ENCODE measurements around the gene CCS.
A peak's percentile ranks its signal among the peaks of the same experiment; 100 is the strongest.
"Not testable (repeated sequence)": the region's sequence is repeated elsewhere in the genome, so short reads cannot be mapped to it uniquely, and the experiment has no call there.

Gene CCS

GRCh38 chr11:66592457-66593302 lies at the start of gene CCS, which contains the start of gene CCDC87:
CCS (plus strand) TSS chr11:66593185; CDS start chr11:66593262, 77 bp downstream.
CCDC87 (minus strand) TSS chr11:66593063; CDS start chr11:66593015, 48 bp downstream.
- H3K4me3 ChIP-seq (ENCODE audit: low read depth, low read length), result peak within 1 kb of the TSS; percentile 83

GRCh38 chr11:66543263-66544107 lies 49.5 kb upstream of the CCS start:
- no peak overlapping the region for H3K4me3 ChIP-seq (ENCODE audit: low read depth, low read length)
- peak; percentile 9 for DNase-seq (ENCODE audit: low read depth)

More at GRCh38 chr11:66592457-66593302, at the start of gene CCS, which contains the start of gene CCDC87:
- peak; percentile 80 for DNase-seq (ENCODE audit: low read depth)

GRCh38 chr11:66544952-66545351 lies 48.0 kb upstream of the CCS start:
- DNase-seq (ENCODE audit: low read depth), result not testable (repeated sequence)
- peak overlapping the region; percentile 80 for H3K4me3 ChIP-seq (ENCODE audit: low read depth, low read length)

GRCh38 chr11:66545701-66546367 lies 47.2 kb upstream of the CCS start, which contains the start of gene ZDHHC24:
ZDHHC24 (minus strand) TSS chr11:66546048; CDS start chr11:66546003, 45 bp downstream.
- peak within 1 kb of the TSS; percentile 80 for H3K4me3 ChIP-seq (ENCODE audit: low read depth, low read length)

GRCh38 chr11:66546368-66546965 lies 46.5 kb upstream of the CCS start, which contains the start of gene ACTN3:
ACTN3 (plus strand) TSS chr11:66546903; CDS start chr11:66546938, 35 bp downstream.
- H3K4me3 ChIP-seq (ENCODE audit: low read depth, low read length), result peak within 1 kb of the TSS; percentile 80
- DNase-seq (ENCODE audit: low read depth), result peak; percentile 6

More at GRCh38 chr11:66545701-66546367, 47.2 kb upstream of the CCS start, which contains the start of gene ZDHHC24:
- peak; percentile 87 for DNase-seq (ENCODE audit: low read depth)

GRCh38 chr11:66546966-66547661 lies 45.9 kb upstream of the CCS start:
- H3K4me3 ChIP-seq (ENCODE audit: low read depth, low read length), result no peak overlapping the region

GRCh38 chr11:66547662-66548009 lies 45.3 kb upstream of the CCS start:
- DNase-seq (ENCODE audit: low read depth), result no peak
- H3K4me3 ChIP-seq (ENCODE audit: low read depth, low read length), result no peak overlapping the region

More at GRCh38 chr11:66546966-66547661, 45.9 kb upstream of the CCS start:
- DNase-seq (ENCODE audit: low read depth), result no peak

- DNase-seq (ENCODE audit: low read depth), result no peak
- no peak overlapping the region for H3K4me3 ChIP-seq (ENCODE audit: low read depth, low read length)
These were observed 44.9 kb upstream of the CCS start for GRCh38 chr11:66548041-66548440.

- DNase-seq (ENCODE audit: low read depth), result no peak
- H3K4me3 ChIP-seq (ENCODE audit: low read depth, low read length), result no peak overlapping the region
These were observed 44.0 kb upstream of the CCS start for GRCh38 chr11:66548774-66549630.

GRCh38 chr11:66549696-66550095 lies 43.3 kb upstream of the CCS start:
- DNase-seq (ENCODE audit: low read depth), result no peak
- no peak overlapping the region for H3K4me3 ChIP-seq (ENCODE audit: low read depth, low read length)

- no peak overlapping the region for H3K4me3 ChIP-seq (ENCODE audit: low read depth, low read length)
- no peak for DNase-seq (ENCODE audit: low read depth)
These were observed 42.1 kb upstream of the CCS start for GRCh38 chr11:66550887-66551286.

GRCh38 chr11:66554602-66555001 lies 38.4 kb upstream of the CCS start:
- DNase-seq (ENCODE audit: low read depth), result no peak
- H3K4me3 ChIP-seq (ENCODE audit: low read depth, low read length), result no peak overlapping the region

GRCh38 chr11:66555416-66555815 lies 37.6 kb upstream of the CCS start:
- DNase-seq (ENCODE audit: low read depth), result no peak
- no peak overlapping the region for H3K4me3 ChIP-seq (ENCODE audit: low read depth, low read length)

GRCh38 chr11:66556086-66556485 lies 36.9 kb upstream of the CCS start:
- no peak for DNase-seq (ENCODE audit: low read depth)
- H3K4me3 ChIP-seq (ENCODE audit: low read depth, low read length), result no peak overlapping the region

GRCh38 chr11:66557733-66558326 lies 35.2 kb upstream of the CCS start:
- H3K4me3 ChIP-seq (ENCODE audit: low read depth, low read length), result no peak overlapping the region
- DNase-seq (ENCODE audit: low read depth), result no peak

GRCh38 chr11:66559142-66559865 lies 33.7 kb upstream of the CCS start:
- no peak for DNase-seq (ENCODE audit: low read depth)

More at GRCh38 chr11:66559142-66559865, 33.7 kb upstream of the CCS start:
- no peak overlapping the region for H3K4me3 ChIP-seq (ENCODE audit: low read depth, low read length)

Data from skeletal muscle cell (primary cell).